ES-I3 (cell line): Measurements from ENCODE around the gene KRT16.
"Not testable (repeated sequence)": the region's sequence is repeated elsewhere in the genome, so short reads cannot be mapped to it uniquely, and the experiment has no call there.

ENCODE experiments used
- H3K36me3 ChIP-seq: 2 replicates; pipeline ENCODE4 v1.6.1; 2013; ENCODE audit warnings: mild to moderate bottlenecking, low read length, control low read depth, moderate library complexity; ENCODE audit not compliant: insufficient read depth
- H3K4me1 ChIP-seq: 2 replicates; pipeline ENCODE4 v1.6.1; 2013; ENCODE audit warnings: mild to moderate bottlenecking, control low read depth, low read length; ENCODE audit not compliant: insufficient read depth
- H3K9ac ChIP-seq: 2 replicates; pipeline ENCODE4 v1.6.1; 2013; ENCODE audit warnings: low read depth, mild to moderate bottlenecking, low read length, moderate library complexity
- H3K9me3 ChIP-seq: 2 replicates; pipeline ENCODE4 v1.6.1; 2013; ENCODE audit warnings: mild to moderate bottlenecking, low read length, moderate library complexity; ENCODE audit not compliant: control insufficient read depth, insufficient read depth

KRT16 gene

GRCh38 chr17:41618341-41619035 lies 5.9 kb upstream of the KRT16 start:
- peaks cover 2% of the 10 kb centered on the region; the same call in 1 of the 2 replicates for H3K4me1 ChIP-seq
- H3K36me3 ChIP-seq, result no peaks in the 10 kb centered on the region
- H3K9me3 ChIP-seq, result no peaks in the 10 kb centered on the region
- H3K9ac ChIP-seq, result no peak overlapping the region

GRCh38 chr17:41617698-41618097 lies 5.1 kb upstream of the KRT16 start:
- Histone ChIP-seq H3K4me1 (no peaks in the 10 kb centered on the region; the same call in 1 of the 2 replicates), H3K9ac (no peak overlapping the region), H3K9me3 (no peaks in the 10 kb centered on the region), H3K36me3 (no peaks in the 10 kb centered on the region)

- Histone ChIP-seq H3K9me3 (no peaks in the 10 kb centered on the region), H3K9ac (no peak overlapping the region), H3K36me3 (no peaks in the 10 kb centered on the region)
Measured at GRCh38 chr17:41617136-41617535, 4.6 kb upstream of the KRT16 start.

GRCh38 chr17:41616486-41616885 lies 3.9 kb upstream of the KRT16 start:
- not testable (repeated sequence) for H3K9me3 ChIP-seq, H3K4me1 ChIP-seq, H3K9ac ChIP-seq

More at GRCh38 chr17:41617136-41617535, 4.6 kb upstream of the KRT16 start:
- H3K4me1 ChIP-seq, result no peaks in the 10 kb centered on the region; the same call in 1 of the 2 replicates

GRCh38 chr17:41615454-41615853 lies 2.9 kb upstream of the KRT16 start:
- Histone ChIP-seq H3K36me3 (no peaks in the 10 kb centered on the region), H3K9ac (no peak overlapping the region), H3K9me3 (no peaks in the 10 kb centered on the region), H3K4me1 (no peaks in the 10 kb centered on the region; the same call in 1 of the 2 replicates)

More at GRCh38 chr17:41616486-41616885, 3.9 kb upstream of the KRT16 start:
- H3K36me3 ChIP-seq, result not testable (repeated sequence)

GRCh38 chr17:41614767-41615166 lies 2.2 kb upstream of the KRT16 start:
- not testable (repeated sequence) for H3K9me3 ChIP-seq, H3K4me1 ChIP-seq

GRCh38 chr17:41614098-41614497 lies 1.5 kb upstream of the KRT16 start:
- H3K4me1 ChIP-seq, result no peaks in the 10 kb centered on the region; the same call in 1 of the 2 replicates
- H3K36me3 ChIP-seq, result no peaks in the 10 kb centered on the region
- no peaks in the 10 kb centered on the region for H3K9me3 ChIP-seq
- H3K9ac ChIP-seq, result no peak overlapping the region

More at GRCh38 chr17:41614767-41615166, 2.2 kb upstream of the KRT16 start:
- not testable (repeated sequence) for H3K36me3 ChIP-seq, H3K9ac ChIP-seq

- H3K9me3 ChIP-seq, result no peaks in the 10 kb centered on the region
- no peaks in the 10 kb centered on the region for H3K36me3 ChIP-seq
- no peak overlapping the region for H3K9ac ChIP-seq
- H3K4me1 ChIP-seq, result no peaks in the 10 kb centered on the region; the same call in 1 of the 2 replicates
Measured at GRCh38 chr17:41613277-41614082, 913 bp upstream of the KRT16 start.

GRCh38 chr17:41610965-41611640 lies 1.5 kb downstream of the KRT16 start:
- H3K9me3 ChIP-seq, result no peaks in the 10 kb centered on the region
- H3K9ac ChIP-seq, result no peak overlapping the region
- H3K4me1 ChIP-seq, result no peaks in the 10 kb centered on the region; the same call in 1 of the 2 replicates
- H3K36me3 ChIP-seq, result no peaks in the 10 kb centered on the region

GRCh38 chr17:41610061-41610517 lies 2.5 kb downstream of the KRT16 start:
- not testable (repeated sequence) for H3K36me3 ChIP-seq, H3K4me1 ChIP-seq, H3K9me3 ChIP-seq, H3K9ac ChIP-seq

- H3K9ac ChIP-seq, H3K36me3 ChIP-seq, H3K9me3 ChIP-seq: not testable (repeated sequence)
Measured at GRCh38 chr17:41606930-41607329, 5.6 kb downstream of the KRT16 start.

GRCh38 chr17:41602524-41602923 lies 10.0 kb downstream of the KRT16 start:
- Histone ChIP-seq H3K4me1 (no peaks in the 10 kb centered on the region), H3K9me3 (no peaks in the 10 kb centered on the region), H3K36me3 (no peaks in the 10 kb centered on the region), H3K9ac (no peak overlapping the region)

More at GRCh38 chr17:41606930-41607329, 5.6 kb downstream of the KRT16 start:
- H3K4me1 ChIP-seq, result not testable (repeated sequence)

GRCh38 chr17:41600318-41600717 lies 12.2 kb downstream of the KRT16 start:
- H3K36me3 ChIP-seq, result no peaks in the 10 kb centered on the region
- no peaks in the 10 kb centered on the region for H3K9me3 ChIP-seq
- no peaks in the 10 kb centered on the region for H3K4me1 ChIP-seq
- no peak overlapping the region for H3K9ac ChIP-seq

- H3K9me3 ChIP-seq, result no peaks in the 10 kb centered on the region
- no peaks in the 10 kb centered on the region for H3K4me1 ChIP-seq
- no peaks in the 10 kb centered on the region for H3K36me3 ChIP-seq
- H3K9ac ChIP-seq, result no peak overlapping the region
Measured at GRCh38 chr17:41599680-41600079, 12.9 kb downstream of the KRT16 start.
